Gastroesophageal sphincter (tissue), 3 donors: ENCODE data around the gene HNF1B.

Experiments
- CTCF ChIP-seq, 4 experiments: fragments of 200-600 bp in 2 of 4; fragments of 450-650 bp in 2 of 4; sonication (generic) in 1 of 4; IDR thresholded peaks; one replicate each; pipeline ENCODE4 v1.5.1; 2017 to 2019; ENCODE audit warnings: antibody characterized with exemption in 4 of 4, mild to moderate bottlenecking in 2 of 4, moderate library complexity in 2 of 4
- POLR2A ChIP-seq, 2 donors: fragments of 450-650 bp; IDR thresholded peaks; one replicate each; pipeline ENCODE4 v1.6.1; 2017; ENCODE audit warnings: antibody characterized with exemption in 2 of 2, mild to moderate bottlenecking in 2 of 2, moderate library complexity in 1 of 2
- POLR2AphosphoS5 ChIP-seq: sonication (generic); formaldehyde crosslinking; IDR thresholded peaks from one replicate; pipeline ENCODE4 v1.6.1; 2017; ENCODE audit warnings: antibody characterized with exemption

- TF ChIP-seq CTCF (IDR thresholded peaks at IDR 0.05) (no peak), POLR2AphosphoS5 (no peak), POLR2A (IDR thresholded peaks at IDR 0.05) (no peak)
Measured at GRCh38 chr17:37761059-37761458, 16.2 kb upstream of the HNF1B start.
